GM21367 (cell line): Measurements from ENCODE around the gene SDK1.
"Not testable (repeated sequence)": the region's sequence is repeated elsewhere in the genome, so short reads cannot be mapped to it uniquely, and the experiment has no call there.

Source experiments
- ATAC-seq: cut with Tn5 transposase; IDR thresholded peaks from one replicate; pipeline ENCODE4 v1.9.1; 2021; ENCODE audit not compliant: unreplicated experiment

The SDK1 gene

DNA sequence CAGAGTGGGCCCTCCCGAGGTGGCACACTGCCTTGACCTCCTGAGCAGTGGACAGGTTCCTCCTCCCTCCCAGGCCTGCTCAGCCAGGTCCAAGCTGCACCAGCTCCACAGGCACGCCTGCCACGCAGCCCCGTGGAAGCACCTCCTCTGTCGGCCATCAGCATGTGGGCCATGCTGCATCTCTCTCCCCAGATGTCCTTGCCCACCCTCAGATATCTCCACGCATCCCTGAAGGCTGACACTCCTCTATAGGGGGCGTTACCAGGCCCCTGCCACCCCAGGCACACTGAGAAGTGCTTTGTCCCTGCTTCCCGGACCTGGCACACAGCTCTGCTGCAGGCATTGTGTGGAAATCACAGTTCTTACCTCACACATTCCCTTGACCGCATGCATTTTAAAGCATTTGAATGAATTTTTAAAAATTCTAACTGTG, 598.5 kb downstream of the SDK1 start:
- no peak for ATAC-seq

DNA sequence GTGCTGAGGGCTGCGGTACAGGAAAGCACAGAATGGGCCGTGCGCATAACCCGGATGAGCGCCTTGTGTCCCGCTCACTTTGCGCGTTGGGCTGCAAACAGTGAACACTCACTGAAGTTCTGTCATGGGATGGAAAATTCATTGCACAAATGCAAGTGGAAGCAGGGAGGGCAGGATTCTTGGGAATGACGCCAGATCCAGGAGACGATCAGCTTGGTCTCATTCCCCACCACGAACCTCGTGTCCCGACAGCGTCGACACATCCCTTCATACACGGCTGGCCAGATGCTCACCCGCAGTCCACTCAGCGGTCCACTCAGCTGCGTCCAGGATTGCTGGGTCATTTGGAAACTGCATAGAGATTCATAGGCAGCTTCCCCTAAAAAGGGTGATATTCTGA, 607.1 kb downstream of the SDK1 start:
- no peak for ATAC-seq

DNA sequence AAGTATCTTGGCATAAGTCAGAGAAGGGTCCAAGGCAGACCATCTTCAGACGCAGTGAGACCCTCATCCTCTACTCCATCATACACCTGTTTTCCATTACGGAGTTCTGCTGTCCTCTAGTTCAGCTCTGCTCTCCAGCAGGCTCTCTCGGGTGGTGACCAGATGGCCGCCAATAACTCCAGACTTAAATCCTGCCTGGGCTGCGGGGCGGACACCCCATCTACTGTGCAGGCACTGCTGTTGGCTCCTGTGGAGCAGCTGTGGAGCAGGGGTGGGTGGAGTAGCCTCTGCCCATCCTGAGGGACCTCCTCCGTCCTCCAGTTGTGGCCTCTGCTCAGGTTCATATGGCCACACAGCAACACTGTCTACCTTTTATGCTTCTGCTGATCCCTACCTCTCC, 608.1 kb downstream of the SDK1 start:
- no peak for ATAC-seq

DNA sequence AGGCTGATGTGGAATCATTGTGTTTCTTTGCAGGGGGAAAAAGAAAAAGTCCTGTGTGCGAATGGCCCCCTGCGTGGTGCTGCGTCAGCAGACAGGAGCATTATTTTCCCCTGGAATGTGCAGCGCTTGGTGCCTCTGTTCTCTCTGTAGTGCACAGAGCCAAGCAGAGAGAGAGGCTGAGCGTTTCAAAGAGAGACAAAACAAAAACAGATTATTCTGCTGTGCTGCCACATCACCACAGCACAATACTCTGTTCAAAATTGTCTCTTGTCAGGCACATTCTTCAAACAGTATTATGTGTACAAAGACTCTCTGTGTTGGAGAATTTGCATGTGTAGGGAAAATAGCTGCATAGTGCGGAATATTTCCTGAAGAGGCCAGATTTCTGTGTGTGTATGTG, 609.0 kb downstream of the SDK1 start:
- ATAC-seq = no peak

DNA sequence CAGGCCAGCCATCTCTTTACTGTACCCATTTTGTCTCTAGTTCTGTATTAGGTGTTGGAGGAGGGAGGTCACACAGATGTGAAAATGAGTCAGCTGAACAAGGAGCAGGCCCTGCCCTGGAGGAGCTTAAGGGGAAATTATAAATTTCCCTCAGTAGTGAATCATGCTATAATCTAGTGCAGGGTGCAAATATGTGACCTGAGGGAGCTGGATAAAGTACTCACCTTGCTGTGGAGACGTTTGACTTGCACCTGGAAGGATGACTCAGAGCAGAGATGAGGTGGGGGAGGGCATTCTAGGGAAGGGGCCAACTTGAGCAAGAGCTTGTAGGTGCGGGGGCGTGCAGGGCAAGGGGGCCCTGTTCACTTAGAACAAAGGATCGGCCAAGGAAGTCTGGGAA, 610.6 kb downstream of the SDK1 start:
- no peak for ATAC-seq

DNA sequence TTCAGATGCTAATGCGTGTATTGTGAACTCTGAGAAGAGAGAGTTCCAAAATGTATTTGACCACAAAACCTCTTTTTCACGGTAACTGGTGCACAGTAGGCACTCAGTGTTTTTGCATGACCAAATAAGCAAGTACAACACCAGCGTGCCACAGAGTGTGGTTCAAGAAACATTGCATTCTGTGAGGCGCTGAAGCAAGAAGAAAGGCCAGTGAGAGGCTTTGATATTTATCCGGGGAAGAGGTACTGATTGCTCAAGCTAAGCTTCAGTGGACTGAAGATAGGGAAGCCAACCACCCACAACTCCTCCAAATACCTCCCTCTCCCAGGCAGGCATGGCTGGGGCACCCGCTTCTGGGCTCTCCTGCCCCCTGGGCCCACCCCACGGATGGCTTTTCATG, 611.2 kb downstream of the SDK1 start:
- ATAC-seq = no peak

DNA sequence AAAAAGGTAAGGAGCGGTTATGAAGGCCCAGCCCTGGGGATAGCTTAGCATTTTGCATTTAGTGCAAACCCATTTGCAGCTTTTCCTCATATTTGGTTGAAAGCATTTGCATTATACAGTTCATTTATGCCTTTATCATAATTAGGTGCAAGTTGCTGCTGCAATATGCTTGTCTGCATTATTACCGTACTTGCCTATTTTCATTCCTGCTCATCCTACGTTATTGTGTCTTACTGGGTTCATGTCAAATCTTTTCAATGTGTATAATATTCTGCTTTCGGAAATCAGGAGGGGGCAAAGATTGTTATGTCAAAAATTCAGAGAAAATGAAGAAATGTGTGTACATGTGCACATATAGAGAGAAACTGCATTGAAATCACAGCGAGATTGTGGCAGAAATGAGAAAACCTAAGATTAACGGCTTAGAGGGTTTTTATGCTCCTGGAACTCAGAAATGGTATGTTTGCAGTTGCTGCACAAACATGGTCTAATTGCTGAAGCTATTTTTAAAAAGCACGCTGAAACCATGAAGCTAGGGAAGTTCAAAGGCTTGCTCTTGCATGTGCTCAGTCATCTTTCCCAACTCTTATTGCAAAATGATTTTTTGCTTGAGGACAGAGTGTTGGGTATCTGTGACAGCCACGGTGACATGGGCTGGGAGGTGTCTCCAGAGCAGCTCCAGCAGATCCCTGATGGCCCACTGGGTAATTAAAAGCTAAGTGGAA, 613.2 kb downstream of the SDK1 start:
- no peak for ATAC-seq

DNA sequence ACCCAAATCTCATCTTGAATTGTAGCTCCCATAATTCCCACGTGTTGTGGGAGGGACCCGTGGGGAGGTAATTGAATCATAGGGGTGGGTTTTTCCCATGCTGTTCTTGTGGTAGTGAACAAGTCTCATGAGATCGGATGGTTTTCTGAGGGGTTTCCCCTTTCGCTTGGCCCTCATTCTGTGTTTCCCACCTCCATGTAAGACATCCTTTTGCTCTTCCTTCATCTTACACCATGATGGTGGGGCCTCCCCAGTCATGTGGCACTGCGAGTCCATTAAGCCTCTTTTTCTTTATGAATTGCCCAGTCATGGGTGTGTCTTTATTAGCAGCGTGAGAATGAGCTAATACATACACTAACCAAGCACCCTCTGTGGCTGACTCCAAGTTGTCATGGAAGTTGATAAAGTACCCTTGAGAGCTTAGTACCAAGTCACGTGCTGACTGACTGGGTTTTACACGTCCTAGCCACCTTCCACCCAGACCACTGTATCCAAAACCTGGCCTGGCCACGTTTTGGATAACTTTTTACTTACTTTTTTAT, 614.4 kb downstream of the SDK1 start:
- ATAC-seq = no peak

DNA sequence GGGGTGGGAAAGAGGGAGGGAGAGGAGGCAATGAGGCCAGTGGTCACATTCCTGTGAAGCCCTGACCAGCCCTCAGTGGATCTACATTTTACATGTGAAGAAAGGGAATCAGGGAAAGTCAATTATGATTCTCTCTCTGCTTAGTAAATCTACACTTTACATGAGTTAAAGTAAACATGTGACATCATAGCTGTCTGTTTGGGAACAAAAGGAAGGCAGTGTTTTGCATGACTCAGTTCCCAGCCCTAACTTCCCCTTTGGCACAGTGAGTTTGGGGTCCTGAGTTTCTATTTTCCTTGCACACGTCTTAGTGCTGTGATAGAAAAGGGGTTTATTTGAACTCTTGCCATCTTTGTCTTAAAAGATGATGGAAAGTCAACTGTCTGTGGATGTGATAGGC, 615.1 kb downstream of the SDK1 start:
- no peak for ATAC-seq

DNA sequence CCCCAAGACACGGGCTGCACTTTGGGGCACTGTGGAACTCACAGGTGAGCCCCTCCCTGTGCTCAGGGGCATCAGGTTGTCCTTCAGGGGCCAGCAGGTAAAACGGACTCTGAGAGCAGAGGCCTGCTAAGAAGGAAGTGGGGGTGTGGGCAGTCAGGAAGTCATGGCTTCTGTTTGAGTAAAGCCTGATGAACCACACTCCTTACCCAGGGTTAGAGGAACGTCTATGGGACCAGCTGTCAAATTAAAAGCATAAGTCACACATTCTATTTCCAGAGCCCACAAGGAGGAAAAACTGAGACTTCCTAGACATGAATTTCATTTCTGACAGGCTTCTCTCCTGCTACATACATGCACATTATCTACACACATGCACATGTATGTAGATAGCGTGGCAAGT, 616.4 kb downstream of the SDK1 start:
- ATAC-seq = no peak

DNA sequence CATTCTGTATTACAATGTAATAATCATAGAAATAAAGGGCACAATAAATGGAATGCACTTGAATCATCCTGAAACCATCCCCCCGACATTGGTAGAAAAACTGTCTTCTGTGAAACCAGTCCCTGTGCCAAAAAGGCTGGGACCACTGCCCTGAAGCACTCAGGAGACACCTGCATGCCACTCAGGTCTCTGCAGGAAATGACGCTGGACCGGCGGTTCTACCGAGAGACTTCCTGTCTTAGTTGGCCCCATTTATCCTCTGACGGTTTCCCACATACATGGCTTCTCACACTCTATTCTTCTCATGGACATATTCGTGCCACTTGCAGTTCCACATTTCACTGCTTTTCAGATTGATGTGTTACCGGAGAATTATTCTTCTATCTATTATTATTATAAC, 617.5 kb downstream of the SDK1 start:
- no peak for ATAC-seq

DNA sequence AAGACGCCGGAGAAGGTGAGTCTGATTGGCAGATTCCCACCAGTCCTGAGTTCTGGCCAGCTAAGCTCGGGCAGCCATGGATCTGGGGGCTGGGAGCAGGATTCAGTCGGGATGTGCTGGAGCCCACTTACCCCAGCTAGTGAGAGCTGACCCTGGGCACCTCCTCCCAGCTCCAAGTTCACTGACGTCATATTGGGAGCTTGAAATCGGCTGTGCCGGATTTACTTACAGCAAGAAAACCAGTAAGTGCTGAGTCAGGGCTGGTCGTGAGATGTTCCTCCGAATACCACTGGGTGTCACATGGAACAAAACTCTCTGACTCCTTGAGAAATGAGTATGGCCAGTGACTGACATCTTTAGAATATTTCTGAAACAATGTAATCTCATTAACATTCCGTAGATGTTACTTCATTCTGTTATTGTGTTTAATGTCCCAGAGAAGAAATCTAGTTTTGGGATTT, 621.2 kb downstream of the SDK1 start:
- ATAC-seq = no peak

DNA sequence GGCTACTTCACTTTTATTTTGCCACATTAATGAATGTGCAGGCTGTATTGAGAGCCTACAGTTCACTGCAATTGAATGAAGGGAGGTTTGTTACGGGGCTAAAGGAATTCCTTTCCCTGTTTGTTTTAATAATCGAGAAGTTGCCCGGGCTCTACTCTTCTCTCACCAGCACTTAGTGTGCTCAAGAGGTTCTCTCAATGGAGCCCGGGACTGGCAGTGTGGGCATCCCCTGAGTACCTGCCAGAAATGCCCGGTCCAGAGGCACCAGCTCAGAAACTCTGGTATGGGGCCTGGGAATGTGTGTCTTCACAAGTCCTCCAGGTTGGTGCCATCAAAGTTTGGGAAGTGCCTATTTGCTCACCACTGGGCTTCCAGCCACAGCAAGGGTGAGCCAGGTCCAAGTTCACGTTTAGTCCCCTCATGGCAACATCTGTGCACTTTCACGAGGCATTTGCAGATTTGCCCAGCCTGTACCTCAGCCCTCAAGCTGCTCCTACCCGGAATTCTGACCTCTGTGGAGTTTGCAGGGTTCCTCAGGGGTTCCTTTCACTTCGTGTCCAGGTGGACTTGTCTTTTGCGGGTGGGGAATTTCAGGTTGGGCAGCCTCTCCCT, 622.4 kb downstream of the SDK1 start:
- no peak for ATAC-seq

DNA sequence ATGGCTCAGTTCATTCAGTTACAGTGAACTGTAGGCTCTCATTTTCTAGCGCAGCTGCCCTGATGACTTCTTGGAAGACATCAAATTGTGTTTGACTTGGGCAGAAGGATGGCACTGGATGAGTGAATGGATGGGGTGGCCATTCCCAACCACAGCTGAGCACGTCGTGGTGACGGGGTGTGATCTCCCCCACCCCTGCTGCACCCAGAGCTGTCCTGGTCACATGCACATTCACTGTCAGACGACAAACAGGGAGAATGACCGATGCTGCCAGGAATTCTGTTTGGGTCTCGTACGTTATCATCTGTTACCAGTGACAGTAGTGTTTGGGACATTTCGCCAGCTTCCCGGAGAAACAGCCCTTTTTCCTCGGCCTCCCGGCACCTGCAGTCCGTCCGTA, 623.2 kb downstream of the SDK1 start:
- no peak for ATAC-seq

DNA sequence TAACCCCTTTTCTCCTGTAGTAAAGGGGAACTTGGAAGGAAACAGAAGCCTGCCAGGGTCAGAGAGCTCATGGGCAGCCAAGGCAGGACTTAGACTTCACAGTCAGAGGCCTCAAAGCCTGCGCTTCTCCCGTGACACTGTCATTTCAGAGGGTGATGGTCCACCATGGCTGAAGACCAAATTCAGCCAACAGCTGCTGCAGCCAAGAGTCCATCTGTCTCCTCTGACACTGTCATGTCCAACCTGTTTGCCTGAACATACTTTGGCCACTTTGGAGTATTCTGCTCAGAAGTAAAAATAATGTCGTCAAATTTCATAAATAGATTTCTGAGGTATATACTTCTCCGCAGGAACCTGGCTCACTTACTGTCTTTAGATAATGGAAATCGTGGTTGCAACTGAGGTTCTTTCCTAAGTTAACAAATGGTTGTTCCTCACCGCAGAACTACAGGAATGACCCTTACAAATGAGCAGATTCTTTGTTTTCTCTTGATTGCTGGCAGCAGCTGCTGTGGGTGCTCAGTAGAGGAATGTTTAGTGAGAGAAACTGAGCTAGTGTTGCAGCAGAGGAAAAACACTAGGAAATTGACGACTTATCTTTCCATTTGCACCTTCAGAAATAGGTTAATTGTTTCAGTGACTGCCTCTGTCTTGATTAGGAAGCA, 626.5 kb downstream of the SDK1 start:
- no peak for ATAC-seq

DNA sequence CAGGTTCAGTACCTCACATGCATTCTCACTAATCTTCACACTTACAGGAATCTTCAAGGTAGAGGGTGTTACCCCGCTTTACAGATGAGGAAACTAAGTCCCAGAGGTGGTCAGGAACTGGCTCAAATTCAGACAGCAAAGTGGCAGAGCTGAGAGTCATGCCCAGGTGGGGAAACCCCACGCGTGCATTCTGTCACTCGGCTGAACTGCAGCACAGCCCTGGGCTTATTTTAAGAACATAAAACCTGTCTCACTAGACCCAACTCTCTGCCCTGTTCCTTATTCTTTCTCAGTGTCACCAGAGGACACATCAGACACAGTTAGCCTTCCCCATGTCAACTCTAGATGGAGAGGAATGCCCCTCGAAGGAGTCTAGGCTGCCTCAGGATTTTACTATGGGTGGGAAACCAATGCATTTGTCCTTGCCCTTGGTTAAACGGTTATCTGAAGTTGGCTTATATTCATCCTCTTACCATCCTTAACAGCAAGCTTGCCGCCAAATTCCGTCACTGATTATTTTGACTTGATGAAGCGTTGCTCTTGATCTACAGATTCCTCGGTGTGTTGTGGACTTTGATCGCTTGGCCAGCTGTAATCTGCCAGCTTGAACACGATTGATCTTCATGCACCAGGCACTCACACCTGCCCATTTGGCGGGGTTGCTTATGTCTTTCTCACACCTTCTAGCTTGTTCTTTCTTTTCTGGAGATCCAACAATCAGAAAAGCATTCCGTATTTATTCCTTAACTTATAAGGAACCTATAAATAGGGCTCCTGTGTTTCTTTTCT, 627.9 kb downstream of the SDK1 start:
- no peak for ATAC-seq

DNA sequence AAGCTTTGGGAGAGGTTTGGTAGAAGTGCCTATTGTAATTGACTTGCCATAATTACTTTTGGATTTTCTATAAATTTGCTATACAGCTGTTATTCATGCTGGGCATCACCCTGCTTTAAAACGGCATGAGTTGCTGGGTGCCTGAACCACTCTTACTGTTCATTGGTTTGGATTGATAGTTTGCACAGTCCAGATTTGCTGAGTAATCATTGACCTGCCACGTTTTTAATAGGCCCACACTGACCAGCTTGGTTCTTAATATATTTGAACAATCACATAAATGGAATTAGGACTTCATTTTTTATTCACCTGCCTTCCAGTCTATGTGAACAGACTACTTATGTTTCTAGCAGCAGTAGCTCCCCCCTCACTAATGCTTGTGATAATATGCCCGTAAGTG, 630.8 kb downstream of the SDK1 start:
- no peak for ATAC-seq

DNA sequence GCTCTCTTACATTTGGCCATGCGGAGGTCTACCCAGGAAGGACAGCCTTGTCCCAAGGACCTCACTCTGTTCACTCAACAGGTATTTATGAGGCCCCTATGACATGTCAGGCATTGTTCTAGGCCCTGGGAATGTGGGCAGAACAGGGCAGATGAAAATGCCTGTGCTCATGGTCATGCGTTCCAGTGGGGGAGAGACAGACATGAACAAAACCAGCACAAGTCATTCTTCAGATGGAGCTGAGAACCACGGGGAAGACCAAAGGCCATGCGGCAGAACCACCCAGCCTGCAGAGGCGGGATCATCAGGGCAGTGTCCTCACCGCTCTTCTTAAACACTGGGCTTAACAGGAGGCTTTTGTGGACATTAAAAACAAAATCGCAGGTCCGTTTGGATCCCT, 636.1 kb downstream of the SDK1 start:
- no peak for ATAC-seq

DNA sequence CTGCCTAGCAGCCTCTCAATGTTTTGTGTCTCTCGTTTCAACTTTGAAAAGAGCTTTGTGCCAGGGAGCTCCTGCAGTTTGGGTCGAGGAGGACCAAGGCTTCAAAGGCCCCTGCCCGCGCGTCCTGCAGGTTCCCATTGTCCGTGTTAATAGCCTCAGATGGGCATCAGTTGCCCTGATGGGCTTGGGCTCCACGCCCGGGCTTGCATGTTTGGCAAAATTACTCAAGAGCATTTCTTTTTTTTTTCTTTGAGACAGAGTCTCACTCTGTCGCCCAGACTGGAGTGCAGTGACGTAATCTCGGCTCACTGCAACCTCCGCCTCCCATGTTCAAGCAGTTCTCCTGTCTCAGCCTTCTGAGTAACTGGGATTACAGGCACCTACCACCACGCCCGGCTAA, 636.6 kb downstream of the SDK1 start:
- ATAC-seq = no peak

DNA sequence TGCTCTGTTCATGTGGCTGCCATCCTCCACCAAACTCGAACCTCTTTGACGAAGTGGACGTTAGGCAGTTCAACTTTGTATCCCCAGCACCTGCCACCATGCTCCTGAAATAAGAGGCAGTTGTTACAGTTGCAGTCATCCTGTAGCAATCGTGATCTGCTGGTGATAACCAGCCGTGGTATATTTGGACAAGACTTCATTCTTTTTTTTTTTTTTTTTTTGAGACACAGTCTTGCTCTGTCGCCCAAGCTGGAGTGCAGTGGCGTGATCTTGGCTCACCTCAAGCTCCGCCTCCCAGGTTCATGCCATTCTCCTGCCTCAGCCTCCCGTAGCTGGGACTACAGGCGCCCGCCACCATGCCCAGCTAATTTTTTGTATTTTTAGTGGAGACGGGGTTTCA, 640.7 kb downstream of the SDK1 start:
- ATAC-seq = not testable (repeated sequence)

DNA sequence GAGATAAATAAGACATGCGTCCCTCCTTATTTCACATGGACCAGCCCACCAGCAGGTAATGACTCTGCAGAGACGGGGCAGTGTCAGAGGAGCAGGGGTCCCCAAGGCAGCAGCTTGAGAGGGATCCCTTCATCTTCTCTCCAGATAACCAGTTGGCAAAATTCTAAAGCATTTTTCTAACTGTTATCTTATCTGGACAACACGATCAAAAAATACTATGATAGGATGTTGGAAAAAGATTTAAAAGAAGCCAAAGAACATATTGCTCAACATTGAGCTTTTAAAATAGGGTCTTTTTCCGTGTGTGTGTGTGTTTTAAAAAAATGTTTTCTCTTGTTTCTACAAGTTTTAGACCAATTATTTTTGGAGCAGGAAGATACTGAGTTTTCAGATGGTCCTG, 641.2 kb downstream of the SDK1 start:
- ATAC-seq = no peak
